Measurements from ENCODE around the gene SMARCAL1. TPM values are rescaled to one million over a fixed set of nuclear protein-coding genes. Genes with fewer than 3 reads are reported as not detected.

SMARCAL1 gene
- total RNA-seq, 1 experiment from 2014 or later: 24.1 TPM

GRCh38 chr2:216426166-216426777 is 14.0 kb downstream of the SMARCAL1 start:
- CTCF ChIA-PET: no interaction called here
- Mint-ChIP-seq H3K4me1 (ENCODE audit: low read depth, unreplicated experiment) (no peaks in the 10 kb centered on the region), H3K27me3 (ENCODE audit: insufficient read depth, unreplicated experiment) (no peaks in the 10 kb centered on the region), H3K36me3 (ENCODE audit: insufficient read depth, unreplicated experiment) (peaks cover 36% of the 10 kb centered on the region), H3K9me3 (ENCODE audit: unreplicated experiment) (no peaks in the 10 kb centered on the region), H3K27ac (ENCODE audit: unreplicated experiment) (no peak overlapping the region), H3K4me3 (ENCODE audit: unreplicated experiment) (no peak overlapping the region)
- no peaks in the 10 kb centered on the region for H3K27me3 ChIP-seq (replicated peaks; ENCODE audit: control insufficient read depth, insufficient read depth, low read length)
- intact Hi-C loops (cut with micrococcal nuclease; ENCODE audit: unreplicated experiment): no loop called here
- no peak for DNase-seq
- no TSS peak for BruUV-seq (replicated peaks)
- no peaks in the 10 kb centered on the region for H3K4me1 ChIP-seq
- no peak for TF ChIP-seq CTCF (IDR thresholded peaks at IDR 0.05; ENCODE audit: insufficient read depth in 1 of 2, low read depth in 1 of 2, low read length in 1 of 2, severe bottlenecking in 1 of 2, unreplicated experiment in 1 of 2)
- POLR2A ChIA-PET: no interaction called here
- no peak overlapping the region for H3K4me3 ChIP-seq (ENCODE audit: low read depth, low read length)
- H3K9me3 ChIP-seq: peaks cover 12% of the 10 kb centered on the region
- peaks cover 3% of the 10 kb centered on the region for H3K36me3 ChIP-seq (ENCODE audit: control insufficient read depth, insufficient read depth, low read length)

- Histone ChIP-seq H3K4me3 (ENCODE audit: low read depth, low read length) (no peak overlapping the region), H3K27me3 (replicated peaks; ENCODE audit: control insufficient read depth, insufficient read depth, low read length) (no peaks in the 10 kb centered on the region), H3K36me3 (ENCODE audit: control insufficient read depth, insufficient read depth, low read length) (peaks cover 3% of the 10 kb centered on the region), H3K4me1 (no peaks in the 10 kb centered on the region), H3K9me3 (peaks cover 12% of the 10 kb centered on the region)
- TF ChIP-seq CTCF (IDR thresholded peaks at IDR 0.05; ENCODE audit: insufficient read depth in 1 of 2, low read depth in 1 of 2, low read length in 1 of 2, severe bottlenecking in 1 of 2, unreplicated experiment in 1 of 2): no peak
- ChIA-PET CTCF (no interaction called here), POLR2A (no interaction called here)
- Mint-ChIP-seq H3K27ac (ENCODE audit: unreplicated experiment) (no peak overlapping the region), H3K36me3 (ENCODE audit: insufficient read depth, unreplicated experiment) (peaks cover 36% of the 10 kb centered on the region), H3K27me3 (ENCODE audit: insufficient read depth, unreplicated experiment) (no peaks in the 10 kb centered on the region), H3K4me1 (ENCODE audit: low read depth, unreplicated experiment) (no peaks in the 10 kb centered on the region), H3K4me3 (ENCODE audit: unreplicated experiment) (no peak overlapping the region), H3K9me3 (ENCODE audit: unreplicated experiment) (no peaks in the 10 kb centered on the region)
- DNase-seq: no peak
- intact Hi-C loops (cut with micrococcal nuclease; ENCODE audit: unreplicated experiment): no loop called here
- BruUV-seq (replicated peaks): no TSS peak
These were observed 14.7 kb downstream of the SMARCAL1 start for GRCh38 chr2:216426938-216427337.

GRCh38 chr2:216428618-216429350 is 16.5 kb downstream of the SMARCAL1 start:
- TF ChIP-seq CTCF (IDR thresholded peaks at IDR 0.05; ENCODE audit: insufficient read depth in 1 of 2, low read depth in 1 of 2, low read length in 1 of 2, severe bottlenecking in 1 of 2, unreplicated experiment in 1 of 2): no peak
- DNase-seq: no peak
- Mint-ChIP-seq H3K4me3 (ENCODE audit: unreplicated experiment) (no peak overlapping the region), H3K27me3 (ENCODE audit: insufficient read depth, unreplicated experiment) (no peaks in the 10 kb centered on the region), H3K27ac (ENCODE audit: unreplicated experiment) (no peak overlapping the region), H3K36me3 (ENCODE audit: insufficient read depth, unreplicated experiment) (peaks cover 25% of the 10 kb centered on the region), H3K9me3 (ENCODE audit: unreplicated experiment) (no peaks in the 10 kb centered on the region), H3K4me1 (ENCODE audit: low read depth, unreplicated experiment) (no peaks in the 10 kb centered on the region)
- Histone ChIP-seq H3K27me3 (replicated peaks; ENCODE audit: control insufficient read depth, insufficient read depth, low read length) (no peaks in the 10 kb centered on the region), H3K4me3 (ENCODE audit: low read depth, low read length) (no peak overlapping the region), H3K9me3 (peaks cover 12% of the 10 kb centered on the region), H3K4me1 (no peaks in the 10 kb centered on the region), H3K36me3 (ENCODE audit: control insufficient read depth, insufficient read depth, low read length) (peaks cover 3% of the 10 kb centered on the region)
- intact Hi-C loops (cut with micrococcal nuclease; ENCODE audit: unreplicated experiment): no loop called here
- ChIA-PET CTCF (no interaction called here), POLR2A (no interaction called here)
- BruUV-seq (replicated peaks): no TSS peak
